Measurements from ENCODE around the gene EXOC3. TPM values are rescaled to one million over a fixed set of nuclear protein-coding genes. Genes with fewer than 3 reads are reported as not detected.

Gene EXOC3
- total and polyA plus RNA-seq, 2 of the 4 experiments (the other 2 are of a cell fraction), result 35.1 to 47.5 TPM

DNA sequence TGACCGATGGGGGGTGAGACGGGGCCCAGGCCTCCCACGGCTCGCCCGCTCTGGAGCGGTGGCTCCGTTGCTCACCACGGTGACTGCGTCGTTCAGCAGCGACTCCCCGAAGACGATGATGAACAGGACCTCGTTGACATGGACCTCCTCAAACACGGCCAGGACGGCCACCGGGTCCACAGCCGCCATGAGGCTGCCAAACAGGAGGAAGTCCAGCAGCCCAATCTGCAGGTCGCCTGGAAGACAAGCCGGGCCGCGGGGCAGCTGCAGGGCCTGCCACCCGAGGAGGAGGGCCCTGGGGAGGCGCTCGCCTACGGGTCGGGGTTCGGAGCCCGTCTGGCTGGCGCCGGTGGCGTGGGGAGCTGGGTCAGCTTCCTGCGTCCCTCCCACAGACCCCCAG lies 45.3 kb downstream of the EXOC3 start:
- DNase-seq (no peak), ATAC-seq (ENCODE audit: low read depth) (no peak)
- H4K8ac ChIP-seq (ENCODE audit: low read depth in 2 of 2, low read length in 2 of 2), result no peak overlapping the region
- no peak overlapping the region for H3K56ac ChIP-seq (ENCODE audit: extremely low read depth, insufficient read depth, low read length)
- dilution Hi-C loops (cut with HindIII; ENCODE audit: low sequenced_read_pairs, unreplicated experiment), result no loop called here
- 95% methylated on average over 6 of the region's 33 CpGs; no CpG with 5 or more reads in 1 of the 2 experiments for WGBS, 2 experiments (ENCODE audit: extremely low coverage in 2 of 2, insufficient read length in 1 of 2)
- no peaks in the 10 kb centered on the region for H3K9me3 ChIP-seq (ENCODE audit: control insufficient read depth, insufficient read depth, low read length)
- H2AK9ac ChIP-seq (replicated peaks; ENCODE audit: low read depth, low read length, poor library complexity), result no peak overlapping the region
- H3K4me1 ChIP-seq (ENCODE audit: control insufficient read depth, insufficient read depth, low read length), result no peaks in the 10 kb centered on the region
- H2AFZ ChIP-seq (replicated peaks; ENCODE audit: low read length, poor library complexity), result no peak overlapping the region
- H3K9me1 ChIP-seq (ENCODE audit: insufficient read depth, low read length), result no peaks in the 10 kb centered on the region
- H3K14ac ChIP-seq (replicated peaks; ENCODE audit: low read depth, low read length), result no peak overlapping the region
- H4K20me1 ChIP-seq (ENCODE audit: insufficient read depth, low read length), result no peaks in the 10 kb centered on the region
- H3K36me3 ChIP-seq (ENCODE audit: control insufficient read depth, insufficient read depth, low read length), result no peaks in the 10 kb centered on the region
- H3K4me3 ChIP-seq (ENCODE audit: insufficient read depth, low read depth, low read length), result no peak overlapping the region
- no TSS peak for BruUV-seq (replicated peaks)
- no peak overlapping the region for H4K5ac ChIP-seq (ENCODE audit: low read depth, low read length)
- peaks cover 14% of the 10 kb centered on the region; the same call in 1 of the 2 replicates for H3K27me3 ChIP-seq (ENCODE audit: control insufficient read depth, insufficient read depth, low read length)
- CTCF ChIA-PET, result no interaction called here
- no peak overlapping the region for H3K23ac ChIP-seq (ENCODE audit: low read depth, low read length)
- H3K27ac ChIP-seq (ENCODE audit: insufficient read depth, low read length), result no peak overlapping the region
- H3K4me2 ChIP-seq (ENCODE audit: low read depth, low read length), result no peak overlapping the region
- H2BK20ac ChIP-seq (ENCODE audit: low read depth, low read length), result no peak overlapping the region
- H3K18ac ChIP-seq (ENCODE audit: low read depth, low read length), result no peak overlapping the region
- H2BK120ac ChIP-seq (ENCODE audit: low read depth, low read length), result no peak overlapping the region
- H4K91ac ChIP-seq (ENCODE audit: insufficient read depth, low read depth, low read length), result no peak overlapping the region
- H2BK5ac ChIP-seq (ENCODE audit: low read depth, low read length, poor library complexity, severe bottlenecking), result no peak overlapping the region
- H2AK5ac ChIP-seq (ENCODE audit: low read depth, low read length), result no peak overlapping the region
- POLR2A ChIA-PET (ENCODE audit: unreplicated experiment), result no interaction called here
- no peak for TF ChIP-seq MAZ (IDR thresholded peaks at IDR 0.05; ENCODE audit: borderline replicate concordance, low read depth, low read length)
- TF ChIP-seq NFE2L2 (IDR thresholded peaks at IDR 0.05; ENCODE audit: low read depth, low read length), result no peak
- TF ChIP-seq CHD1 (IDR thresholded peaks at IDR 0.05; ENCODE audit: low read depth, low read length), result no peak
- no peak for TF ChIP-seq BHLHE40 (IDR thresholded peaks at IDR 0.05; ENCODE audit: low read depth, low read length)
- no peak for TF ChIP-seq MAFK (IDR thresholded peaks at IDR 0.05; ENCODE audit: low read depth, low read length)
- no peak for TF ChIP-seq CTCF (conservative IDR thresholded peaks at IDR 0.05; ENCODE audit: low read depth, low read length)
- H3K9ac ChIP-seq (ENCODE audit: low read depth, low read length), result no peak overlapping the region
- no peaks in the 10 kb centered on the region for H3K79me1 ChIP-seq (ENCODE audit: low read depth in 1 of 2, low read length in 2 of 2)
- in situ Hi-C loops (cut with MboI; ENCODE audit: low sequenced_read_pairs), result no loop called here
- intact Hi-C loops (cut with micrococcal nuclease), result no loop called here
- no peak overlapping the region for H2BK15ac ChIP-seq (ENCODE audit: low read depth, low read length)
- H3K4ac ChIP-seq (ENCODE audit: low read depth, low read length), result no peak overlapping the region
